Fibroblast of pulmonary artery (primary cell): ENCODE results near the gene PALMD.

ENCODE experiments used
- DNase-seq: peaks from one replicate; pipeline ENCODE4 v3.0.0-alpha.2; 2010; ENCODE audit warnings: low read depth
- H3K4me3 ChIP-seq: replicated peaks from 2 replicates; pipeline ENCODE4 v1.5.1; 2011; ENCODE audit warnings: low read depth, mild to moderate bottlenecking, control low read depth, low read length, moderate library complexity
- CTCF ChIP-seq: IDR thresholded peaks from 2 replicates; pipeline ENCODE4 v1.5.1; 2011; ENCODE audit warnings: mild to moderate bottlenecking, control low read depth, low read length, inconsistent platforms; ENCODE audit errors: missing control alignments

PALMD gene

GRCh38 chr1:99725996-99726395 is 80.1 kb downstream of the PALMD start:
- TF ChIP-seq CTCF: no peak
- no peak overlapping the region for H3K4me3 ChIP-seq
- no peak for DNase-seq

GRCh38 chr1:99726407-99726806 is 80.5 kb downstream of the PALMD start:
- no peak overlapping the region for H3K4me3 ChIP-seq
- no peak for TF ChIP-seq CTCF
- no peak for DNase-seq

- no peak for DNase-seq
- H3K4me3 ChIP-seq: no peak overlapping the region
- TF ChIP-seq CTCF: no peak
These were observed 80.9 kb downstream of the PALMD start for GRCh38 chr1:99726818-99727217.

- no peak overlapping the region for H3K4me3 ChIP-seq
- no peak for TF ChIP-seq CTCF
- DNase-seq: peak; percentile 80
These were observed 81.8 kb downstream of the PALMD start for GRCh38 chr1:99727575-99728185.

- peak; percentile 47 for TF ChIP-seq CTCF
- H3K4me3 ChIP-seq: no peak overlapping the region
- DNase-seq: peak; percentile 55
These were observed 82.8 kb downstream of the PALMD start for GRCh38 chr1:99728494-99729235.

- no peak overlapping the region for H3K4me3 ChIP-seq
- TF ChIP-seq CTCF: no peak
- peak; percentile 33 for DNase-seq
These were observed 85.5 kb downstream of the PALMD start for GRCh38 chr1:99731384-99731783.

GRCh38 chr1:99735852-99736251 is 89.9 kb downstream of the PALMD start:
- no peak for DNase-seq
- no peak for TF ChIP-seq CTCF
- H3K4me3 ChIP-seq: no peak overlapping the region
